CD4-positive, alpha-beta T cell treated with Interferon gamma for 1 hour (primary cell): ENCODE results near the gene PKP4.

Experiments used
- DNase-seq: peaks from one replicate; pipeline ENCODE4 v3.0.0-alpha.2; 2020

PKP4 gene

GRCh38 chr2:158723181-158723838, 266.6 kb downstream of the PKP4 start:
- DNase-seq = no peak

- DNase-seq = no peak
Measured at GRCh38 chr2:158723921-158724802, 267.4 kb downstream of the PKP4 start.

- DNase-seq = no peak
Measured at GRCh38 chr2:158724803-158725381, 268.1 kb downstream of the PKP4 start.

- no peak for DNase-seq
Measured at GRCh38 chr2:158725441-158725891, 268.7 kb downstream of the PKP4 start.

GRCh38 chr2:158726911-158727592, 270.3 kb downstream of the PKP4 start:
- DNase-seq = no peak

- DNase-seq = no peak
Measured at GRCh38 chr2:158728422-158728821, 271.7 kb downstream of the PKP4 start.

- DNase-seq = no peak
Measured at GRCh38 chr2:158729451-158729850, 272.7 kb downstream of the PKP4 start.

GRCh38 chr2:158729873-158730620, 273.3 kb downstream of the PKP4 start:
- no peak for DNase-seq

GRCh38 chr2:158730621-158731140, 273.9 kb downstream of the PKP4 start:
- no peak for DNase-seq

- DNase-seq = no peak
Measured at GRCh38 chr2:158731386-158731785, 274.6 kb downstream of the PKP4 start.
